ENCODE data around the gene TRDMT1.

The TRDMT1 gene

GRCh38 chr10:17225808-17226207 is 24.3 kb upstream of the TRDMT1 start:
- no peaks in the 10 kb centered on the region for H3K27me3 Mint-ChIP-seq (ENCODE audit: low read depth)
- no peak overlapping the region for H3K27ac Mint-ChIP-seq
- H3K36me3 Mint-ChIP-seq (ENCODE audit: low read depth): peaks cover 5% of the 10 kb centered on the region
- TF ChIP-seq CTCF (IDR thresholded peaks at IDR 0.05; ENCODE audit: unreplicated experiment in 3 of 3): no peak
- H3K4me1 Mint-ChIP-seq: peaks cover 27% of the 10 kb centered on the region
- H3K9me3 Mint-ChIP-seq: no peaks in the 10 kb centered on the region
- H3K4me3 Mint-ChIP-seq: no peak overlapping the region

- no peaks in the 10 kb centered on the region for H3K27me3 Mint-ChIP-seq (ENCODE audit: low read depth)
- no peak overlapping the region for H3K4me3 Mint-ChIP-seq
- no peak for TF ChIP-seq CTCF (IDR thresholded peaks at IDR 0.05; ENCODE audit: unreplicated experiment in 3 of 3)
- no peaks in the 10 kb centered on the region for H3K9me3 Mint-ChIP-seq
- H3K27ac Mint-ChIP-seq: peak overlapping the region; percentile 29 to 65 (median 55)
- H3K36me3 Mint-ChIP-seq (ENCODE audit: low read depth): no peaks in the 10 kb centered on the region
- H3K4me1 Mint-ChIP-seq: peaks cover 34% of the 10 kb centered on the region
Observed at GRCh38 chr10:17222329-17222728, 20.9 kb upstream of the TRDMT1 start.

- H3K4me1 Mint-ChIP-seq: peaks cover 33% of the 10 kb centered on the region
- H3K27me3 Mint-ChIP-seq (ENCODE audit: low read depth): no peaks in the 10 kb centered on the region
- H3K27ac Mint-ChIP-seq: peak overlapping the region; percentile 2 to 72 (median 66)
Observed at GRCh38 chr10:17220652-17221100, 19.2 kb upstream of the TRDMT1 start.

GRCh38 chr10:17219024-17219423 is 17.6 kb upstream of the TRDMT1 start:
- TF ChIP-seq CTCF (IDR thresholded peaks at IDR 0.05; ENCODE audit: unreplicated experiment in 3 of 3): no peak
- H3K9me3 Mint-ChIP-seq: no peaks in the 10 kb centered on the region
- no peaks in the 10 kb centered on the region for H3K27me3 Mint-ChIP-seq (ENCODE audit: low read depth)
- H3K36me3 Mint-ChIP-seq (ENCODE audit: low read depth): no peaks in the 10 kb centered on the region
- H3K4me1 Mint-ChIP-seq: peaks cover 41% of the 10 kb centered on the region
- peak overlapping the region in 2 of 3 experiments; percentile 16 to 54 for H3K27ac Mint-ChIP-seq
- no peak overlapping the region for H3K4me3 Mint-ChIP-seq

More at GRCh38 chr10:17220652-17221100, 19.2 kb upstream of the TRDMT1 start:
- Mint-ChIP-seq H3K36me3 (ENCODE audit: low read depth) (no peaks in the 10 kb centered on the region), H3K4me3 (no peak overlapping the region), H3K9me3 (no peaks in the 10 kb centered on the region)
- no peak for TF ChIP-seq CTCF (IDR thresholded peaks at IDR 0.05; ENCODE audit: unreplicated experiment in 3 of 3)

GRCh38 chr10:17217631-17218232 is 16.3 kb upstream of the TRDMT1 start:
- Mint-ChIP-seq H3K4me1 (peaks cover 45% of the 10 kb centered on the region), H3K27me3 (ENCODE audit: low read depth) (no peaks in the 10 kb centered on the region), H3K9me3 (no peaks in the 10 kb centered on the region), H3K27ac (peak overlapping the region; percentile 10 to 53 (median 25)), H3K36me3 (ENCODE audit: low read depth) (no peaks in the 10 kb centered on the region), H3K4me3 (no peak overlapping the region)
- no peak for TF ChIP-seq CTCF (IDR thresholded peaks at IDR 0.05; ENCODE audit: unreplicated experiment in 3 of 3)

- Mint-ChIP-seq H3K36me3 (ENCODE audit: low read depth) (no peaks in the 10 kb centered on the region), H3K27me3 (ENCODE audit: low read depth) (no peaks in the 10 kb centered on the region), H3K27ac (peak overlapping the region in 2 of 3 experiments; percentile 90 to 94), H3K4me3 (no peak overlapping the region), H3K4me1 (peaks cover 43% of the 10 kb centered on the region), H3K9me3 (no peaks in the 10 kb centered on the region)
- TF ChIP-seq CTCF (IDR thresholded peaks at IDR 0.05; ENCODE audit: unreplicated experiment in 3 of 3): no peak
Observed at GRCh38 chr10:17216901-17217395, 15.5 kb upstream of the TRDMT1 start.
